Measurements from ENCODE around the gene DEFB132.
"Not testable (repeated sequence)": the region's sequence is repeated elsewhere in the genome, so short reads cannot be mapped to it uniquely, and the experiment has no call there.

Gene DEFB132, protein sequence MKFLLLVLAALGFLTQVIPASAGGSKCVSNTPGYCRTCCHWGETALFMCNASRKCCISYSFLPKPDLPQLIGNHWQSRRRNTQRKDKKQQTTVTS

DNA sequence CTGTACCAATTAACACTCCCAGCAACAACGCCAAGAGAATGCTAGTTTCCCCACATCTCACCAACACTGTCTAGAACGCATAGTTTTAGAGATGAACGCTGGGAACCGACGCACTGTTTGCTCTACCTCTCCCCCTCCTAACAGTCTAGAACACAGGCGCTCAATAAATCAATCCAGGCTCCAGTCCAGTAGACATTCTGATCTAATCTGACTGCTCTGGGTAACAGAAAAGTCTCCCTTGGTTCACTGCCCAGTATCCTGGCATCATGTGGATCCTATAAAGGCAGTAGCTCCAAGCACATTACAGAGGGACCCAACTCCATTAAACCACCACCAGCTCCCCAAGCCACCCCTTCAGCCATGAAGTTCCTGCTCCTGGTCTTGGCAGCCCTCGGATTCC is at the start of gene DEFB132:
Gene DEFB132 (plus strand): TSS at position 306 of the 400 bp plus-strand sequence. CDS start 55 bp downstream, at position 361.
- DNase-seq (ENCODE audit: low spot score), result no peak

DNA sequence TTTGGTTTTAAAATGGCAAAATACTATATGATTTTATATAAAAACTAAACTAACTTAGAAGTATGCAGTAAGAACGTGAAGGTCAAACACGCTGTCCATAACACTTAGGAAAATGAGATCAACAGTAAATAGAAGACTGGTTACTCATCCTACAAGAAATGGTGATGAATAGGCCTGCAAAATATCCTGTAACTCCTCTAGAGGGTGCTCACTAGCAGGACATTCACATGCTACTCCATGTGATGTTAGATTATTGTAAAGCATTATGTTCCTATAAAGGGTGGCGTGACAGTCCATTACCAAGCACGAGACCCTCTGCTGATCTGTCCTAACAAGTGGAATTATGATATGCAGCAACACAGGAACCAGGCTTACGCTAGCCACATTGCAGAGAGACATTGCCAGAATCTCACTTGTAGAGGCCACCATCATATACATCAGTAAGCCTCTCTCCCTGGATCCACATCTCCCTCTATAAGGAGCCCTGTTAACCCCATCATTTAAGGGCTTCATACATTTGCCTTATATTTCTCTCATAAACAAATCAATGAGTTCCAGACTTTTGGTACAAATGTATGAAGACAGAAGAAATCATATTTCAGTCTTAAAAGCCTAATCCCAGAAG is 48.5 kb upstream of the DEFB132 start:
- peak; percentile 40 for DNase-seq (ENCODE audit: low spot score)

DNA sequence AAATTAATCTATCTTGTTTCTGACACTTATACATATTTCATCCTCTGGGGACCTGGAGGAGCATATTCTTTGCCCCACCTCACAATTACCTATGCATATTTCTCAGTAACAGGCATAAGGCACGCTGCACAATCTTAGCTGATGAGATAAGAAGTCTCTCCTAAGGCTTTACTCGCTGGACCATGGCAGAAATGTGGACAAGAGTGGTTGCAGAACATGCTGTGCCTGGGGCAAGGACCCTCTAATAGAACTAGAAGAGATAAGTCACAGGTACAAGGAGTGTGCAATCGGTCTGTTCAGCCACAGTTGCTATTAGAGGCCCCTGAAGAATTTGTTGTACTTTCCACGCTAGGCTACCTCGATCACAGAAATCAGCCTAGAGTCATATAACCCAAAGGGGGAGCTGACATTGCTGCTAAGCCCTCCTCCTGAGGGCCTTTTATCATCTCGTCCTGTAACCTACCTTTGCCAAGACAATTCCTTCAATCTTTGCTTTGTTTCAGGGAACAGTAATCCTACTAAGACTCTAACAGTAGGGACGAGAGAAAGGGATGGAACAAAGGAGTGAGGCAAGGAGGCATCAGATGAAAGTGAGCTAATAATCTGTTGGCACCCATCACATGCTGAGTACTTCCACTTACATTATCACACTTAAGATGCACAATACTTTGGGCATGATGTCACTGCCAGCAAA is 46.6 kb upstream of the DEFB132 start:
- no peak for DNase-seq (ENCODE audit: low spot score)

DNA sequence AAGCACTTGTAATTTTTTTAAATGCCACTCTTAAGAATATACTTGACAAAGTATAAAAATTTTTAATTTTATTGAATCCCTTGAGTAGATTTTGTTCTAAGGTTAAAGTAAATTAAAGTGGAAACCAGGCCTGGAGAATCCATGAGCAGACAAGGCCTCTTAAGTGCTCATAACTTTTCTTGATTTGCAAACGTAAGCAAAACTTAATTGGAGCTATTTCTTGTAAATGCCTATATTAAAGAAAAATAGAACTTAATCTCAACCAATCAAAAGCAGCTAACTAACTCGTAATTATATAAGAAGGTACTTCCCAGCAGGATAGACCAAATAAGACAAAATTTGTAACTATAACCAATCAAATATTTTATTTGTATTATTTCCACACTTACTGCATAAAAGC is 43.1 kb upstream of the DEFB132 start:
- no peak for DNase-seq (ENCODE audit: low spot score)

DNA sequence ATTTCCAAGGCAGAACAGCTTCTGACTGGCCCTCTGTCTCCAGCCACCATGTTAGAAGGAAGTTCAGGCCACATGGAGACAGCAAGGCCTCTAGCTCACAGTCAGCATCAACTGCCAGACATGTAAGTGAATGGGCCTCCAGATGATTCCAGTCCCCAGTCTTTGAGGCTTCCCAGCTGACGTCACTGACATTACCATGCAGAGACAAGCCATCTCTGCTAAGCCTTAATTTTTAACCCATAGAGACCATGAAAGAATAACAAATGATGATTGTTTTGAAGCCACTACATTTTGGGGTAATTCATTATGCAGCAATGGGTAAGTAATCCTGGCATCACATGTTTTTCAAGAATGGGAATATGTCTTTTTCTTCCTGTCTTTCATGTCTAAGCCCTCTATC is 41.7 kb upstream of the DEFB132 start:
- no peak for DNase-seq (ENCODE audit: low spot score)

DNA sequence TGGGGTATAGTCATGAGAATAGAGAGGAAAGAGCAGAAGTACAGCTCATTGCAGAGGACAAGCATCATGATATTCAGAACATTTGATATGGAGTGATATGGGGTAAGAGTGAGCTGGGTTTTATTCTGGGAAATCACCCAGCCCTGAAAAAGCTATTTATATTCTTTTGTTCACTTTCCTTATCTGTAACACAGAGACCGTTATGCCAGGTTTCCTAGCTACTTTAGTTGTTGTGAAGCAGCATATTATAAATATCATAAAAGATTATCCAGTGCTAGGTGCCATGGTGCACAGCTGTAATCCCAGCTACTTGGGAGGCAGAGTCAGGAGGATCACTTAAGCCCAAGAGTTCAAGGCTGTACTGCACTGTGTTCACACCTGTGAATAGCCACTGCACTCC is 40.3 kb upstream of the DEFB132 start:
- no peak for DNase-seq (ENCODE audit: low spot score)

DNA sequence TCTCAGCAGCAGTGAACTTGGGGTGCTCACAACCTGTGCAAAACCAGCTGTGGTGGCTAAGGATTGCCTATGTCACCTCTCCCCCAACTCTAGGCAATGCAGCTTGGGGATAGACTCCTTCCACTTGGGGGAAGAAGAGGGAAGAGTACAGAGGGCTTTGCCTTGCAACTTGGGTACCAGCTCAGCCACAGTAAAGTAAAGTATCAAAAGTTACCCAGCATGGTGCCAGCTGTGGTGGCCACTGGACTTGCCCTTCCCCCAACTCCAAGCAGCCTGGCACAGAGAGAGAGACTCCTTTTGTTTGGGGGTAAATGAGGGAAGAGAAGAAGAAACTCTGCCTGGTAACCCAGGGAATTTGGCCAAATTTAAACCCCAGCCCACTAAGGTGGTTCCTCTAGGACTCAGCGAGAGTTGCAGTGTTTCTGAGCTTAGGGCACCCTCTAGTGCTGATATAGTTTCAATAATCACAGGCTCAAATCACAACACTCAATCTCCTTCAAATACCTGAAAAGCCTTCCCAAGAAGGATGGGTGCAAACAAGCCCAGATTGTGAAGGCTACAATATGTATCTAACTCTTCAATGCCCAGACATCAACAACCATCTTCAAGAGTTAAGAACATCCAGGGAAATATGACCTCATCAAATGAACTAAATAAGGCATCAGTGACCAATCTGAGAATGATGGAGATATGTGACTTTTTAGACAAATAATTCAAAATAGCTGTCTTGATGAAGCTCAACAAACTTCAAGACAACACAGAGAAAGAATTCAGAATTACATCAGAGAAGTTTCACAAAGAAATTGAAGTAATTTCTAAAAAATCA is 38.0 kb upstream of the DEFB132 start:
- DNase-seq (ENCODE audit: low spot score), result no peak

DNA sequence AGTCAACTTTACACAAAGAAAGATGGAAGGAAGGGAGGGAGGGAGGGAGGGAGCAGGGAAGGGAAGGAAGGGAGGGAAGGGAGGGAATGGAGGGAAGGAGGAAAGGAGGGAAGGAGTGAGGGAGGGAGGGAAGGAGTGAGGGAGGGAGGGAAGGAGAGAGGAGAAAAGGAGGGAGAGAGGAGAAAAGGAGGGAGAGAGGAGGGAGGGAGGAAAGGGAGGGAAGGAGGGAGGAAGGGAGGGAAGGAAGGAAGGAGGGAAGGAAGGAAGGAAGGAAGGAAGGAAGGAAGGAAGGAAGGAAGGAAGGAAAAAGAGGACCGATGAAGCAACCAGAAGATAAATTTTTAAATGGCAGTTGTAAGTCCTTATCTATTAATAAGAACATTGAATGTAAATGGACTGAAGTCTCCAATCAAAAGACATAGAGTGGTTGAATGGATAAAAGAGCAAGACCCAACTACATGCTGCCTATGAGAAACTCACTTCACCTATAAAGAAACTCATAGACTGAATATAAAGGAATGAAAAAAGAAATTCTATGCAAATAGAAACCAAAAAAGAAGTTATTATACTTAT is 36.2 kb upstream of the DEFB132 start:
- no peak for DNase-seq (ENCODE audit: low spot score)

DNA sequence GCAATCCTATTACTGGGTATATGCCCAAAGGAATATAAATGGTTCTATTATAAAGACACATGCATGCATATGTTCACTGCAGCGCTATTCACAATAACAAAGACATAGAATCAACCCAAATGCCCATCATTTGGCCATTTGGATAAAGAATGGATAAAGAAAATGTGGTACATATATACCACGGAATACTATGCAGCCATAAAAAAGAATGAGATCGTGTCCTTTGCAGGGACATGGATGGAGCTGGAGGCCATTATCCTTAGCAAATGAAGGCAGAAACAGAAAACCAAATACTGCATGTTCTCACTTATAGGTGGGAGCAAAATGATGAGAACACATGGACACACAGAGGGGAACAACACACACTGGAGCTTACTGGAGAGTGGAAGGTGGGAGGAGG is 31.6 kb upstream of the DEFB132 start:
- not testable (repeated sequence) for DNase-seq (ENCODE audit: low spot score)

DNA sequence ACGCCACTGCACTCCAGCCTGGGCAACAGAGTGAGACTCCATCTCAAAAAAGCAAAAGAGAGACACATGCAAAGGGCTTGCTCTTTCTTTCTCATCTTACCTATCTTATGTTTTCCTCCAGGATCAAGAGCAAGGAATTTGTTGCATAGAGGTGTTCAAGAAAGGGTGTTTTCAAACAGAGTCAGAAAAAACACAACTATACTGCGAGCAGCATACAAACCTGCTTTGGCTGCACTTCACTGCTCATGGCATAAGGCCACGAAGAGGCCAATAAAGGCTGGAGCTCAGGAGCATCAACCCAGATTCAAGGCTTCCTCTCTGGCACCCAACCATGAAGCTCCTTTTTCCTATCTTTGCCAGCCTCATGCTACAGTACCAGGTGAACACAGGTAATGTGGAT is 30.6 kb upstream of the DEFB132 start, which contains the start of gene DEFB129:
Gene DEFB129 (plus strand): TSS at position 301 of the 400 bp plus-strand sequence. CDS start 31 bp downstream, at position 332.
- no peak for DNase-seq (ENCODE audit: low spot score)

DNA sequence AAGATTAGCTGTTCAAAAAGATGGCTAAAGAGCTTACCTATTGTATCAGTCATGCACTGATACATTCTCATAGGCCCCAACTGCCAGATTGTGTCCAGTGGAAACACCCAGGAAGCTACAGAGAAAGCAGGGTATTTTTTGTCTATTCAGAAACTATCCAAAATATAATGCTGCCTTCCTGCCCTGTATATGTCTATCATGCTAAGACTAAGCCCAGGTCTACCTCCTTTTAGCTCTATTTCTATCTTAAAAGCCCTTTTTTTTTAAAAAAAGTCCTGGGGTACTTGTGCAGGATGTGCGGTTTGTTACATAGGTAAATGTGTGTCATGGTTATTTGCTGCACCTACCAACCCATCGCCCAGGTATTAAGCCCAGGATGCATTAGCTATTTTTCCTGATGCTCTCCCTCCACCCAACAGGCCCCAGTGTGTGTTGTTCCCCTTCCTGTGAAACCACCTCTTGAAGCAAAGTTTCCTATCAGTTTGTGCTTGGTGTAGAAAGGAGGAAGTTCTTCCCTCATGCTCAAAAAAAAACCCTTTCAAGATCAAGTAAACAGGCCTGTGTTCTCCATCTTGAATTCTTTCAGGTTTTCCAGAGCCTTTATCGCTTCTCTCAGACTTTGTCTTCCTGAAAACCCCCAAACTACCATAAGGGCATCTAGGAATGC is 30.0 kb upstream of the DEFB132 start:
- DNase-seq (ENCODE audit: low spot score), result peak; percentile 22

DNA sequence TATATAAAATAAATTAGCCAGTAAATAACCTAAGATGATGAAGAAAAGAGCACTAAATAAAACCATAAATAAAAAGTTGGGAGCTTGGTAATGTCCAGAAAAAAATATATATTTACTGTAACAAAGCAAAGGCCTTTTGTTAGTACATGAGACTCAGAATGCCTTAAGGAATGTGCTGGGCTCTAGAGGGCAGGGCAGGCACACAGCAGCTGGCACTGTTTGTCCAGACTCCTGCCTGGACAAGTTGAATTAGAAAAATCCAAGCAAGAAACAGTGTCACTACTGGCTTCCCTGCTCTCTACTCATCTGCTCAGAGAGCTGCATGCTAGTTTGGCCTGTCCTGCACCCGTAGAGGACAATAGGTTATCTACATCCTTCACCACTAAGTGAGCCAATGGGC is 21.6 kb upstream of the DEFB132 start:
- peak; percentile 15 for DNase-seq (ENCODE audit: low spot score)

DNA sequence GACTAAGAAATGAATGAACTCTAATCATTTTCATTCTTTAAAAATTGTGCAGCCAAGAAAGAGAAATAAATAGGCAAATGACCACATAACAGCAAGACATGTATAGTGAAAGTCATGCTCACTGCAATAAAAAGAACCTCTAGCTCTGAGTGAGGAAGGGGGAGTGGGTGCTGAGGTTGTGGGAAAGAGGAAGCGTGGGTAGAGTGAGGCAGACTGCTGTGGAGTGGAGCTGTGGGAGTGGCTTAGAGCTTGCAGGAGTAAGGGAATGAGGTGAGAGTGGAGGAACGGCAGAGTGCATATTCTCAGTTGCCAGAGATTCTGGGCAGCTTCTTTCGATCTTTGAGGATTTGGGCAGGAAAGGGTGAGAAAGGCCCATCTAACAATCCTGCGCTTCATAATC is 20.0 kb upstream of the DEFB132 start:
- DNase-seq (ENCODE audit: low spot score), result peak; percentile 51

DNA sequence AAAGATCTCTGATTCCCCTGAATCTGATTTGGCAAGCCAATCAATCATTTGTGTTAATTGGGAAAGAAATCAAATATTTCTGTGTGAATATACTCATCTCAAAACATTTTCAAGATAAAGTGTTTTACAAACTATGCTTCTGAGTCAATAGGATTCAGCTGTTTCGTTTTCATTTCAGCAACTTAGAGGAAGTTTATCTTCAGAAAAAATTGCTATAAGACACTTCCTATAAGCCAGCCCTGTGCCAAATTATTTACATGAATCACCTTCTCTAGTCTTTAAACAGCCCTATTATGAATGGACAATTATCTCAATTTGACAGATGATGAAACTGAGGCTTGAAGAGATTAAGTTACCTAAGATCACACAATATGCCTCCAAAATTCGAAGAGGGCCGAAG is 19.6 kb upstream of the DEFB132 start:
- no peak for DNase-seq (ENCODE audit: low spot score)

DNA sequence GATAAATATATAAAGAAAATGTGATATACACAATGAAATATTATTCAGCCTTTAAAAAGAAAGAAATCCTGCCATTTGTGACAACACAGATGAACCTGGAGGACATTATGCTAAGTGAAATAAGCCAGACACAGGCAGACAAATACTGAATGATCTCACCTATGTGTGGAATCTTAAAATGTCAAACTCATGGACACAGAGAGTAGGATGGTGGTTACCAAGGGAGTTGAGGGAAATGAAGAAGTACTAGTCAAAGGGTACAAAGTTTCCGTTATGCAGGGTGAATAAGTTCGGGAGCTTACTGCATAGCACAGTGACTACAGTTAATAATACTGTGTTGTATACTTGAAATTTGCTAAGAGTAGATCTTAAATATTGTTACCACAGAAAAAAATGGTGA is 14.6 kb upstream of the DEFB132 start:
- no peak for DNase-seq (ENCODE audit: low spot score)

DNA sequence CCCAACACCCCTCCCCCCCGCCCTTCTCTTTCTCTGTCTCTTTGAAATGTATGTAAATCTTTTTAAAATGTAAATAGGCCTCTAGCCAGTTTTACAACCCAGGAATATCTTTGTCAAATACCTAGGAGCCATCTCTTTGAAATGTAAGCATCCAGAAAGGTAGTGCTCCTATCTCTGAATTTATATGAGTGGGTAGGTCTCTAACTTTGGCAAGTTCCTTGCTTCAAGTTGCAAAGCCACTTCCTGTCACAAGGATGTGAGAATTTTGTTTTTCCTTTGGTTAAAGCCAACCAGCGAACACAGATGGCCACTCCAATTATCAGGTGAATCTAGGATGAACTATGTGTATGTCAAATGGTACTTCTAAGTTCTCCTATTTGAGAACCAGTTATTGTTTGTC is 6.2 kb upstream of the DEFB132 start:
- no peak for DNase-seq (ENCODE audit: low spot score)

DNA sequence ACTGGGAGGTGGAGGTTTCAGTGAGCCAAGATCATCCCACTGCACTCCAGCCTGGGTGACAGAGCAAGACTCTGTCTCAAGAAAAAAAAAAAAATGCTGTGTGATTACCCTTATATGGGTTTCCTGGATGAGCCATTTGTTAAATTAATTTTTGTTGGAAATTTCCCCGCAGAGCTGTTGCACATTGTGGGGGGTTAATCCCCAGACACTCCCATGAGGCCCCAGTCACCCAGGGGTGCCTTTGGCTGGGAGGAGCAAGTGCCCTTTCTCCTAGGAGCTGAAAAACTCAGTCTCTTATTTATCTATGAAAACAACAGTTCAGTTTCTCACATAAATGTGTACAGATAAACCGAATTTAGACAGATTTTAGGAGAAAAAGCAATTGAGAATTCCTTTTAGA is 4.7 kb upstream of the DEFB132 start:
- DNase-seq (ENCODE audit: low spot score), result no peak

DNA sequence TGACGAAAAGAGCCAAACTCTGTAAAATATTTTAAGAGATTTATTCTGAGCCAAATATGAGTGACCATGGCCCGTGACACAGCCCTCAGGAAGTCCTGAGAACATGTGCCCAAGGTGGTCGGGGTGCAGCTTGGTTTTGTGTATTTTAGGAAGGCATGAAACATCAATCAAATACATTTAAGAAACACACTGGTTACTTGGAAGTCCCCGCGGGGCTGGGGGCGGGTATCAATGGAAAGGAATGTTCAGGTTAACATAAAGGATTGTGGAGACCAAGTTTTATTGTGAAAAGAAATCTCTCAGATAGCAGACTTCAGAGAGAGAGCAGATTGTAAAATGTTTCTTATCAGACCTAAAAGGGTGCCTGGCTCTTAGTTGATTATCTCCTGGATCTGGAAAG is 4.1 kb upstream of the DEFB132 start:
- DNase-seq (ENCODE audit: low spot score), result not testable (repeated sequence)

DNA sequence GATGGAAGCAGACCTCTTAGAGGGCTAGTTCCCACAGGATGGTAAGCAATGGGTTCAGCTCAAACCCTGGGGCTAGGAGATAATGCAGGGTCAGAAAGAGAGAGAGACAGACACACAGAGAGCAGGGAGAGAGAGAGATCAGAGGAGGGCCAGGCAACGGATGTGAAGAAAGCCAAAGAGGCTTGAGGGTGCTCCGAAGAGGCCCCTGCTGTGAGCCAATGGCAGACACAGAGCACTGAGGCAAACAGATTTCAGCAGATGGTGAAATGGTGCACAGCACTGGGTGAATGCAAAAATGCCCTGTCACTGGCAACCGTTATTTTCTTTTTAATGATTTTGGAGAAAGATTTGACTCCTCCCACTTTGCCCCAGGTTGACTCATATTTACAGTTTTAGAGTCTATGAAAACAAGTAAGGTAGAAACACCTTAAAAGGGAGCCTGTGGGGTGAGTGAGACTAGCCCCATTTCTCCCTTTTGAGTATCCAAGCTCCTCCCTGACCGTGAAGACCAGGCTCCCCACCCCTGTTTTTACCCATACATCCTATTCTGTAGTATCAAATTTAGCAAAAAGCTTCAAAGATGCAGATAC is 840 bp downstream of the DEFB132 start:
- DNase-seq (ENCODE audit: low spot score), result no peak

DNA sequence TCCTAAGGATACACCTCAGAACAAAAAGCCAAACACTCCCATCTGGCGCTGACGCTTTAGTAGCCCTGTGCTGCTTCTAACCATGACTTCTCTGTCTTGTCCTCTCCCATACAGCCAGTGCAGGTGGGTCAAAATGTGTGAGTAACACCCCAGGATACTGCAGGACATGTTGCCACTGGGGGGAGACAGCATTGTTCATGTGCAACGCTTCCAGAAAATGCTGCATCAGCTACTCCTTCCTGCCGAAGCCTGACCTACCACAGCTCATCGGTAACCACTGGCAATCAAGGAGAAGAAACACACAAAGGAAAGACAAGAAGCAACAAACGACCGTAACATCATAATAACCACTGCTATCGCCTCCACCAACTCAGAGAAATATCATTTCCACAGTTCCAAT is 1.4 kb downstream of the DEFB132 start:
- DNase-seq (ENCODE audit: low spot score), result no peak

DNA sequence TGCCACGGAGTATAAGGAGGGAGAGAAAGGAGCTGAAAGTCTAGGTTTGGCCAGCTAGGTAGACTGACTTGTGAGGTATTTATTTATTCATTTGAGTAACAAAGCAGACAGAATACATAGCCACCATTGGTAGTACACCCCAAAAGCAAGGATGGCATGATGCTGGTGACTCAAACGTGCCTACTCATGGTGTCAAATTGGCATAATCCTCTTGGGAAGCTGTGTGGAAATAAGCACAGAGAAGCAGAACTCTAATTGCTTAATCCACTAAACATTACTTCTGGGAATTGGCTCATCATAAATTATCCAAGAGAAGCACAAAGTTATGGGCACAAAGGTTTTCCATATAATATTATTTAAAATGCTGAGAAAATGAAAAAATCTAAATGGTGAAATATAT is 2.5 kb downstream of the DEFB132 start:
- DNase-seq (ENCODE audit: low spot score), result no peak

Data from globus pallidus (tissue), 1 donor.